A673 (cell line): ENCODE measurements around the gene ZBED1. TPM values are rescaled to one million over a fixed set of nuclear protein-coding genes. Genes with fewer than 3 reads are reported as not detected.

Source experiments
- BruUV-seq: library from RNA; stranded (reverse); fragments of 400-500 nt; replicated peaks from 2 replicates; lab custom pipeline; 2021; lab: Mats Ljungman, UMichigan
- CTCF ChIA-PET: fragments of 300-600 bp; sonication (Branson Sonifier 250); formaldehyde crosslinking; loops from one replicate; lab custom pipeline; 2022; ENCODE audit warnings: antibody characterized with exemption; lab: Charles Lee
- POLR2A ChIA-PET: fragments of 300-600 bp; sonication (Branson Sonifier 250); formaldehyde crosslinking; loops from one replicate; lab custom pipeline; 2022; ENCODE audit warnings: antibody characterized with exemption; ENCODE audit not compliant: low non-redundant PET; lab: Charles Lee
- DNase-seq: peaks from one replicate; pipeline ENCODE4 v3.0.0-alpha.2; 2015; ENCODE audit warnings: low spot score
- H3K27ac ChIP-seq: fragments of 200-600 bp; sonication (generic); 2 replicates; pipeline ENCODE4 v1.5.1; 2016; ENCODE audit warnings: mixed run types, low read depth, mild to moderate bottlenecking, mixed read lengths, antibody characterized with exemption, low read length; ENCODE audit not compliant: poor library complexity, severe bottlenecking
- H3K27me3 ChIP-seq: fragments of 200-600 bp; sonication (generic); replicated peaks from 2 replicates; pipeline ENCODE4 v1.6.1; 2017; ENCODE audit warnings: mixed run types, low read depth, mild to moderate bottlenecking, mixed read lengths, antibody characterized with exemption, low read length; ENCODE audit not compliant: insufficient read depth, poor library complexity
- H3K36me3 ChIP-seq: fragments of 200-600 bp; sonication (generic); 2 replicates; pipeline ENCODE4 v1.6.1; 2016; ENCODE audit warnings: mixed run types, mild to moderate bottlenecking, mixed read lengths, antibody characterized with exemption, low read length; ENCODE audit not compliant: insufficient read depth, poor library complexity, severe bottlenecking
- H3K4me1 ChIP-seq: fragments of 200-600 bp; sonication (generic); 2 replicates; pipeline ENCODE4 v1.6.1; 2017; ENCODE audit warnings: mixed run types, mild to moderate bottlenecking, mixed read lengths, antibody characterized with exemption, low read length; ENCODE audit not compliant: insufficient read depth, poor library complexity, severe bottlenecking
- H3K4me3 ChIP-seq: fragments of 200-600 bp; sonication (generic); 2 replicates; pipeline ENCODE4 v1.5.1; 2016; ENCODE audit warnings: low read depth, mixed run types, mild to moderate bottlenecking, mixed read lengths, low read length; ENCODE audit not compliant: poor library complexity, severe bottlenecking
- H3K9me3 ChIP-seq: fragments of 200-600 bp; sonication (generic); 2 replicates; pipeline ENCODE4 v1.6.1; 2016; ENCODE audit warnings: mixed run types, low read depth, mild to moderate bottlenecking, mixed read lengths, antibody characterized with exemption, low read length; ENCODE audit not compliant: poor library complexity, severe bottlenecking
- EZH2 ChIP-seq: fragments of 200-600 bp; sonication (generic); IDR thresholded peaks from 2 replicates; pipeline ENCODE4 v1.6.1; 2017; ENCODE audit warnings: borderline replicate concordance, low read depth, mild to moderate bottlenecking, mixed read lengths, antibody characterized with exemption, low read length; ENCODE audit not compliant: poor library complexity, severe bottlenecking
- intact Hi-C: fragments of 100-400 bp; cut with micrococcal nuclease; formaldehyde crosslinking; loops from one replicate; pipeline ENCODE4 v1.10.0; 2022; ENCODE audit not compliant: unreplicated experiment
- total RNA-seq: library from RNA; stranded (reverse); gene quantifications from 2 replicates; pipeline ENCODE4 v1.2.3, GENCODE V29; 2021
- TF ChIP-seq, protein P1 (sequence below): fragments of 300-800, 200-600 bp; sonication (generic); conservative IDR thresholded peaks from 2 replicates; pipeline ENCODE4 v1.5.1; 2017; ENCODE audit warnings: low read depth, mild to moderate bottlenecking, antibody characterized with exemption, low read length, moderate library complexity, mixed read lengths

The ZBED1 gene
- total RNA-seq, 1 experiment from 2014 or later, result 37.6 TPM

DNA sequence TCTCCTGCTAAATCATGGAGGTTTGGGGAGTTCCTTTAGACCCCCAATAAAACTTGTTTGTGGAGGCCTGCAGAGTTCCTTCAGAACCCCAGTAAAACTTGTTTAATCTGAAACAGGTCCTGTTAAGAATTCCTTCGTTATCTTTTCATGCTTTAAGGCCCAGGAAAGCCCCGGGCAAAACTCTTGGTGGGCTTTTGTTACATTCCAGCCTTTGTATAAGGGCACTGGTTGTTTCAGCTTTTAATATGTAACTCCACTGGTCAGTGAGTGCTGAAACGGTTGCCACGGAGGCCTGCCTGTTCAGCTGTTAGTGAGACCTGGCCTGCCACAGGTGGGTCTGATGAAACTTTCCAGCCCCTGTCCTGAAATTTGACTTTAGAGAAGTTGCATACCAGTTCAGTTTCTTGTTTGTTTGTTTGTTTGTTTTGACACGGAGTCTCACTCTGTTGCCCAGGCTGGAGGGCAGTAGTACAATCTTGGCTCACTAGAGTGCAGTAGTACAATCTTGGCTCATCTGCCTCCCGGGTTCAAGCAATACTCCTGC is 12.4 kb upstream of the ZBED1 start:
- Histone ChIP-seq H3K9me3 (no peaks in the 10 kb centered on the region), H3K27me3 (no peaks in the 10 kb centered on the region), H3K4me1 (no peaks in the 10 kb centered on the region), H3K27ac (no peak overlapping the region), H3K36me3 (no peaks in the 10 kb centered on the region), H3K4me3 (no peak overlapping the region)
- intact Hi-C loops, result no loop called here
- DNase-seq, result no peak
- no TSS peak for BruUV-seq
- TF ChIP-seq, protein P1, sequence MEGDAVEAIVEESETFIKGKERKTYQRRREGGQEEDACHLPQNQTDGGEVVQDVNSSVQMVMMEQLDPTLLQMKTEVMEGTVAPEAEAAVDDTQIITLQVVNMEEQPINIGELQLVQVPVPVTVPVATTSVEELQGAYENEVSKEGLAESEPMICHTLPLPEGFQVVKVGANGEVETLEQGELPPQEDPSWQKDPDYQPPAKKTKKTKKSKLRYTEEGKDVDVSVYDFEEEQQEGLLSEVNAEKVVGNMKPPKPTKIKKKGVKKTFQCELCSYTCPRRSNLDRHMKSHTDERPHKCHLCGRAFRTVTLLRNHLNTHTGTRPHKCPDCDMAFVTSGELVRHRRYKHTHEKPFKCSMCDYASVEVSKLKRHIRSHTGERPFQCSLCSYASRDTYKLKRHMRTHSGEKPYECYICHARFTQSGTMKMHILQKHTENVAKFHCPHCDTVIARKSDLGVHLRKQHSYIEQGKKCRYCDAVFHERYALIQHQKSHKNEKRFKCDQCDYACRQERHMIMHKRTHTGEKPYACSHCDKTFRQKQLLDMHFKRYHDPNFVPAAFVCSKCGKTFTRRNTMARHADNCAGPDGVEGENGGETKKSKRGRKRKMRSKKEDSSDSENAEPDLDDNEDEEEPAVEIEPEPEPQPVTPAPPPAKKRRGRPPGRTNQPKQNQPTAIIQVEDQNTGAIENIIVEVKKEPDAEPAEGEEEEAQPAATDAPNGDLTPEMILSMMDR, result no peak
- no peak for TF ChIP-seq EZH2
- ChIA-PET CTCF (no interaction called here), POLR2A (no interaction called here)

DNA sequence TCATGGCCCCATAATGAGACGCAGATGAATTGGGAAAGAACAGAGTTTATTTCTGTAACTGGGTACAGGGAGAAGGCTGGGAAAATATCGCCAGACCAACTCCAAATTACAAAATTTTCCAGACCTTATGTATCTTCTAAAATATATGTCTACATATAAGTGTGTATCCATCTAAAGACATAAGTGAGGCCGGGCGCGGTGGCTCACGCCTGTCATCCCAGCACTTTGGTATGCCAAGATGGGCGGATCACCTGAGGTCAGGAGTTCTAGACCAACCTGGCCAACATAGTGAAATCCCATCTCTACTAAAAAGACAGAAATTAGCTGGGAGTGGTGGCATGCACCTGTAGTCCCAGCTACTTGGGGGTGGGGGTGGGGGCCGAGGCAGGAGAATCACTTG is 11.7 kb upstream of the ZBED1 start:
- no peaks in the 10 kb centered on the region for H3K27me3 ChIP-seq
- no peaks in the 10 kb centered on the region for H3K9me3 ChIP-seq
- CTCF ChIA-PET, result no interaction called here
- no peak for DNase-seq
- H3K4me3 ChIP-seq, result no peak overlapping the region
- TF ChIP-seq, protein P1, result no peak
- H3K36me3 ChIP-seq, result no peaks in the 10 kb centered on the region
- intact Hi-C loops, result no loop called here
- POLR2A ChIA-PET, result no interaction called here
- H3K27ac ChIP-seq, result no peak overlapping the region
- no peaks in the 10 kb centered on the region for H3K4me1 ChIP-seq
- no TSS peak for BruUV-seq

DNA sequence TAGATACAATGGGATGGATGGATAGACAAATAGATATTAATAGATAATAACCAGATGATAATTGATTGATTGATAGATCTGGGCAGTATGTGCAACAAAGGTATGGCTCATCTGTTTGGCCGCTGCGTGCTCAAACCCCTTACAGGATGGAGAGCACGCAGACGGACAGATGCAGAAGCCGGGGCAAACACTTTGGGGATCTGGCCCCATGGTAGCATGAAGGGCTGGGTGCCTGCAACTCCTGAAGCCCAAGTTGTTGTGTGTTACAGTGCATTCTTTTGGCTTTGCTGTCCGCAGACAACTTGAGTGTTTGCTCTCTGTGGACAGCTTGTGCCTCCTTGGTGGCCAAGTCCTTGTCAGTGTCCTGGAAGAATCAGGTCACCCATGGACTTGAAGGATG is 10.6 kb upstream of the ZBED1 start:
- no peaks in the 10 kb centered on the region for H3K36me3 ChIP-seq
- BruUV-seq, result no TSS peak
- DNase-seq, result no peak
- ChIA-PET POLR2A (no interaction called here), CTCF (no interaction called here)
- no peaks in the 10 kb centered on the region for H3K27me3 ChIP-seq
- intact Hi-C loops, result no loop called here
- no peaks in the 10 kb centered on the region for H3K4me1 ChIP-seq
- H3K4me3 ChIP-seq, result no peak overlapping the region
- TF ChIP-seq EZH2, result no peak
- TF ChIP-seq, protein P1, result no peak
- H3K27ac ChIP-seq, result no peak overlapping the region
- no peaks in the 10 kb centered on the region for H3K9me3 ChIP-seq
